ENCODE data around the gene PTK7.
"Not testable (repeated sequence)": the region's sequence is repeated elsewhere in the genome, so short reads cannot be mapped to it uniquely, and the experiment has no call there.

Gene PTK7

DNA sequence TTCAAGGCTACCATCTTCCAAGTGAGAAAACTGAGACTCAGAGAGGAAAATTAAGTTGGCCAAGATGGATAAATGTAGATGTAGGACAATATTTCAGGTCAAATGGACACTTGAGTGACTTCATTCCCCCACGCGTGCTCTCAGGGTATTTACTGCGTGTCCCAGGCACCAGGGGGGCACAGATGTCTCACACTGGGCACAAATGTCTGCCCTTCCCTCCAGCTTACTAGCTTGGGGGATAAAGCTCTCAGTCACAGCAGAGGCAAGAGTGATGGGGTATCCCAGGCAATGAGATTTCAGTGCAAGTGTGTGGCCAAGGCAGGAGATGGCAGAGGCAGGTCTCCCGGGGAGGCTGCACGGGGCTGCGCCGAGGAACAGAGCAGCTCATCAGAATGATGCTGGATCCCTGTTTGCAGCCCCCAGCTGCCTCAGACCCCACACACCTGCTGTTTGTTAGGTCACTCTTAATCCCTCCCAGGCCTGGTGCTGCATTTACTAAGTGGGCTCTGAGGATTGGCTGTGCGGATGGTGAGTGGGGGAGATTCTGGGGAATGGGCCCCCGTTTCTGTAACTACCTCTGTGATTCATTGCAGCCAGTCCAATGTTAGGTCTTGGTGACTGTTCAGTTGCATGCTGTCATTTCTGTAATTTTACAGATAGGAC lies 44.1 kb downstream of the PTK7 start:
- no peak for DNase-seq

DNA sequence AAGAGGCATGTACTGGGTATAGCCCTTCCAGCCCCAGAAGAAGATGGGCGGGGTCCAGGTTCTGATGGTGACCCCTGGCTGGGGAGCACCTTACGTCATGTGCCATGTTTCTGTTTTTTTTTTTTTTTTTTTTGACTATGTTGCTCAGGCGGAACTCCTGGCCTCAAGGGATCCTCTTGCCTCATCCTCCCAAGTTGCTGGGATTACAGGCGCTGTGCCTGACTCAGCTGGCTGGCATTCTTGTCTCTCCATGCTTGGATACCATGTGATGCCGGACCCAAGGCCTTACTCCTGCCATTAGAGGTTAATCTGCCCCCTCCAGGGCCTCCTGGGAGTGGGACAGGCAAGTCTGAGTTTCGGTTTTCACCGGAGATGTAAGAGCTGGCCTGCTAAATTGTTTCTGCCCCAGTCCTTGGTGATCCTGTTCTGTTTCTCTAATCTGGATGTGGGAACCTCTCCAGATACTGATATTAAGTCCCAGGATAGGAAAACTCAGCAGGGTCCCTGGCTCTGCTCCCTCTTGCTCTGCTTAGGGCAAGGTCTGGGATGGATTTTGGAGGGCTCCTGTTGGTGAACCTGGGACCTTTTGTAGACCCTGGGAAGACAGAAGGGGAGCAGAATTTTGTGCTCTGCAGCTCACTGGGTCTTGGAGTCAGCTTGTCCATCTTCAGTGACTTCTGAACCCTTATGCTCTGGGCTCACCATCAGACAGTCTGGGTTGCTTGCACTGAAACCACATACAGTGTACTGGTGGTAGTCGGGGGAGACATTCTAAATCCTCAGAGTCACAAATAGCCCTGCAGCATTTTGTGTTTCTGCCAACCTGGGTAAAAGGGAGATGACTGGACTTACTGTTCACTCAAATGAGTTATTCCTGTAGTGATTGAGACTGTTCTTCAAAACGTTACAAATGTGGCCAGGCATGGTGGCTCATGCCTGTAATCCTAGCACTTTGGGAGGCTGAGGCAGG lies 45.1 kb downstream of the PTK7 start:
- DNase-seq: no peak

DNA sequence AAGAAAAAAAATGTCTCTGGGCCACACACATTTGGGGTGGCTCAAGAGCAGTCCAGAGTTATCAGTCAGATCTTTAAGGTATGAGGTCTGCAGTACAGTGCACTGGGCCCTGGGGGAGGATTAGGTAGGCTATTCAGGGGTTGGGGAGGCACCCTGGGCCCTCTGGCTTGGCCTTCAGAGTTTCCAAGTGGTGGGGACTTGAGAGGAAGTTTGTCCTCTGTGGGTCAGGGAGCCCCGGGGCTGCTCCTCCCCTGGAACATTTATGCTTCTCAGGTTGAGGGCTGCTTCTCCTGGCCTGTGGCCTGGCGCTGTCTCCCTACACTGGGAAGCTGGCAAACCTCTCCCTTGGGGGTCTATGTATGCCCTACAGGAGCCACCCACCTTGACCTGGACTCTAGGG lies 46.0 kb downstream of the PTK7 start:
- no peak for DNase-seq

DNA sequence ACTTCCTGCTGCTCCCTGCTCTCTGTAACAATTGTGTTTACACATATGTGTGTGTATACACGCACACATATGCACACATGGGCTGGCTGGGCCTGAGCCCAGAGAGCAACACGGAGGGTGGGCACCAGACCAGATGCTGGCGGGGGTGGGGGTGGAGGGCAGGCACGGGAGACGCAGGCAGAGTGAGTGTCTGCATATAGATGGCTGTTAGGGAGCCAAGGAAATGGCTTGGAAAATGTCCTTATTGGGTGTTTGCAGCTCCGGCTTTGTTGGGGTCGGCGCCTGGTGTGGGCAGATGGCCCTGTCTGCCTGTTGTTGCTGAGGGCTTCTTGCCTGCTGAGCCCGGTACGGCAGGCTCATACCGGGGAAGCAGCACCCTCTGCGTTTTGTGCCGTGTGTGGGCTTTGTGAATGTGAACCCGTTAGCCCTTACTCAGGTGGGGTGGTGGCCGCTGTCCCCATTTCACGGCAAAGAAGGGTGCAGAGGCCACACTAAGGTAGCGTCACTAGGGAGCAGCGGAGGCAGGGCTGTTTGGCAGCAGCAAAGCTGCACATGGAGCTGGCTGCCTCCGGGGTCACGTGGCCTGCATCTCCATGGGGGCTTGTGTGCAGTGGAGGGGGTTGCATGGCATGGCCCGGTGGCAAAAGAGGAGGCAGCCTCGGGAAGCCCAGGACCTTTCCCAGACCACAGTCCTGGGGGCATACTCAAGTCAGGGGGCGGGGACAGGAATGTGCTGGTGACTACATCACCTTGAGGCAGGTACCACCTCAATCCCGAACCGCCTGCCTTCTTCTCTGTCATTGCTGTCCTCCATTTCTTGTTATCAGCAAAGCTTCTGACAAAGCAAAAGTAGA lies 47.6 kb downstream of the PTK7 start:
- DNase-seq: no peak

DNA sequence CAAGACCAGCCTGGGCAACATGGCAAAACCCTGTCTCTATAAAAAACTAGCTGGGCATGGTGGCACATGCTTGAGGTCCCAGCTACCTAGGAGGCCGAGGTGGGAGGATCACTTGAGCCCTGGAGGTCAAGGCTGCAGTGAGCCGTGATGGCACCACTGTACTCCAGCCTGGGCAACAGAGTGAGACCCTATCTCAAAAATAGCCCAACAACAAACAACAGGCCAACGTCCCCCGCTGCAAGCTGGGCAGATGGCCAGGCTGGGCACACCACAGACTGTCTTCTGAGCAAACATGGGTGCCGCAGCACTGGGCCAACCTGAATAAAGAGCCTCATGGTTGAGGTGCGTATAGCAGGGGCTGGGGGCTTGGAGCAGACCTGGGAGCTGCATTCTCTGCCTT lies 48.4 kb downstream of the PTK7 start:
- no peak for DNase-seq

DNA sequence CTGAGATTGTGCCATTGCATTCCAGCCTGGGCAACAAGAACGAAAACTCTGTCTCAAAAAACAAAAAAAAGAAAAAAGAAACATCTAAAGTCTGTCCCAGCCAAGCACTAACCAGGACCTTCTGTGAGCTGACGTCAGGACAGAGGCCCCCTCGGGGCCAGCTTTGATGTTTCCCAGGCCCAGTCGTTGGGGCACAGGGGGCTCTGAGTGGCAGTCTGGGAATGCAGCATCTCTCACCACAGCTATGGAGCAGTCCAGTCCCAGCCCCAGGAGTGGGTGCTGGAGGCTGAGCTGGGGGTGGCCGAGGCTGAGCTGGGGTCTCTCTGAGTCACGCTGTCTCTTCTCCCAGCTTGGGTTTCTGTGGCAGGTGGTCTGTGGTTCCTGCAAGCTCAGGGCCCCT lies 49.0 kb downstream of the PTK7 start:
- DNase-seq: no peak

DNA sequence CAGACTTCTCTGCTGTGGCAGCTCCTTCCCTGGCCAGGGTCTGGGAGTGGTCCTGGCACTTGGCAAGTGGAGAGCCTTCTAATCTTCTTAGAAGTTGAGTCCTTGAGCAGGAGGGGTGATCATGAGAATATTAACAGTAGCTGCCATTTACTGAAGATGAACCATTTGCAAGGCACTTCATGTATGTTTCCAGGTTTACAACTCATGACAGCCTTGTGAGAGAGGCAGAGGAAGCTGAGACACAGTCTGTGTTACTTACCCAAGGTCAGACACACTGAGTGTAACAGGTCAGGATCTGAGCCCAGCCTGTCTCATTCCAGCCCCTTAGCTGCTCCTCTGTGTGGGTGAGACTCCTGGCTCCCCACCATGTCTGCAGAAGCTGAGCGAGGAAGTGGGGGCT lies 49.4 kb downstream of the PTK7 start:
- no peak for DNase-seq

DNA sequence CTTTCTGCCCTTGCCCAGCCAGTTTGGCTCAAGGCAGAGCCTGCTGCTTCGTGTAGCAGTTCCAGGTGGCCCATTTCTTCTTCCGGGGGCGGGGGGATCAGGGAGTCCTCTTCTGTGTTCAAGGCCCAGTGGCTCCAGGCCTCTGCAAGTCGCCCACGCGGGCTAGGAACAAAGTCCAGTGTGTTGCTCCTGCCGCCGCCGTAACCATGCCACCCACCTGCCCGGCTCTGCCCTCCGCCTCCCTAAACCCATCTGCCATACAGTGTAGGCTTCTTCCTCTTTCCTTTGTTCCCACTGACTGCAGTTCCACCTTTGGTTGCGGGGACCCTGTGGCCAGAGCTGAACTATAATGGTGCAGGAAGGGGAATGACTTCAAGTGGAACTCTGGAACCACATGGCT lies 51.1 kb downstream of the PTK7 start:
- no peak for DNase-seq

DNA sequence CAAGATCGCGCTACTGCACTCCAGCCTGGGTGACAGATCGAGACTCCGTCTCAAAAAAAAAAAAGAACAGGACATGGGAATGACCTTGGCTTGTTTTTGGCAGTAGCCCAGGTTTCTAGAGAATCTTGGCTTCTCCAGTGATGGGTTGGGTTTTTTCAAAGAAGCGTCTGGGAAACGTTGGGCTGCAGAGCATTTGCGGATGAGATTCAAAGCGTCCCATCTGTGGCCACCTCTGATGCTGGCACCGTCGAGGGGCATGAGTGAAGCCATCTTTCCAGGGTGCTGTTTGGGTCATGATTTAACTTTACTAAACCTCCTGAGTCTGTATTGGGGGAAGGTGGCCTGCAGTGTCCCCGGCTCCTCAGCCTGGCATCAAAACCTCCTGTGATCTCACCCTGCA lies 51.8 kb downstream of the PTK7 start:
- no peak for DNase-seq

DNA sequence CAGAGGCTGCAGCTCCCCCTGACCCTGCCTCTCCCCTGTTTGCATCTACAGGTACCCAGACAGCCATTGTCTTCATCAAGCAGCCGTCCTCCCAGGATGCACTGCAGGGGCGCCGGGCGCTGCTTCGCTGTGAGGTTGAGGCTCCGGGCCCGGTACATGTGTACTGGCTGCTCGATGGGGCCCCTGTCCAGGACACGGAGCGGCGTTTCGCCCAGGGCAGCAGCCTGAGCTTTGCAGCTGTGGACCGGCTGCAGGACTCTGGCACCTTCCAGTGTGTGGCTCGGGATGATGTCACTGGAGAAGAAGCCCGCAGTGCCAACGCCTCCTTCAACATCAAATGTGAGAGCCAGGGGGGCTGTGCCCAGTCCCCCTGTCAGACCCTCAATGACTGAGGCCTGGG lies 52.8 kb downstream of the PTK7 start:
- DNase-seq: no peak

DNA sequence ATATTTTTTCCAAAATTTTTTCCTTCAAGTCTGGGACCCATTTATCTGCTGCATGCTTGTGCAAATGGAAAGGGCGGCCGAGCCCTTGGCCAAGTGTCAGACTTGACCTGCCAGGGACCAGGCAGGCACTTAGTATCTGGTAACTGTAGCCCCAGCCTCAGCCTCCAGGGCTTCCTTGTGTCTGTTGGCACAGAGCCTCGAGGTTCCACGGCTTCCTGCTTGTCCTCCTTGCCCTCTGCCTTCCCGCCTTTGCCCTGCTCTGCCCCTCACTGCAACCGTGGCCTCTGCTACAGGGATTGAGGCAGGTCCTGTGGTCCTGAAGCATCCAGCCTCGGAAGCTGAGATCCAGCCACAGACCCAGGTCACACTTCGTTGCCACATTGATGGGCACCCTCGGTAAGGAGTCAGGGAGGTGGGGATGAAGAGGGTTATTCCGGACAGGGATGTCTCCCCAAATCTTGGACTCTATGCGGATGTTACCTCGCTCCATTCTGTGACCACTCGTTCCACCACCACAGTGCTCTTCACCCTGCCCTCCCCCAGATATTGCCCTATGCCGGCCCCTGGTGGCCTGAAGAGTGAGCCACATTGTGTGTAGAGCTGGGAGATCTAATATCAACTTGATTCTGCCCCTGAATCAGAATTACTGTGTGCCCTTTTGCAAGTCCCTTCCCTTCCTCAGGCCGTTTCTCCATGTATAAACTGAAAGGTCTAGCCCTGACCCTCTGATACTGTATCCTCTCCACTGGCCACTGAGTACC lies 53.5 kb downstream of the PTK7 start:
- no peak for DNase-seq

DNA sequence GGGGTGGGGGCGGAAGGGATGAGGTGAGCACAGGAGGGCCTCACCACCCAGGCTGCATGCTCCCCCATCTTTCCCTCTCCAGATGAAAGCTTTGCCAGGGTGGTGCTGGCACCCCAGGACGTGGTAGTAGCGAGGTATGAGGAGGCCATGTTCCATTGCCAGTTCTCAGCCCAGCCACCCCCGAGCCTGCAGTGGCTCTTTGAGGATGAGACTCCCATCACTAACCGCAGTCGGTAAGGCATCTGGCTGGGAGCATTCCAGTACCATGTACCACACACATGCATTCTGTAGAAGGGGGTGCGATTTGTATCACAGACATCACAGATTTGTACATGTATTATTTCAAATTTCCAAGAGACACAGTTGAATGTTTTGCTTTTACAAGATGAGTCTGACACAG lies 54.3 kb downstream of the PTK7 start:
- DNase-seq: no peak

DNA sequence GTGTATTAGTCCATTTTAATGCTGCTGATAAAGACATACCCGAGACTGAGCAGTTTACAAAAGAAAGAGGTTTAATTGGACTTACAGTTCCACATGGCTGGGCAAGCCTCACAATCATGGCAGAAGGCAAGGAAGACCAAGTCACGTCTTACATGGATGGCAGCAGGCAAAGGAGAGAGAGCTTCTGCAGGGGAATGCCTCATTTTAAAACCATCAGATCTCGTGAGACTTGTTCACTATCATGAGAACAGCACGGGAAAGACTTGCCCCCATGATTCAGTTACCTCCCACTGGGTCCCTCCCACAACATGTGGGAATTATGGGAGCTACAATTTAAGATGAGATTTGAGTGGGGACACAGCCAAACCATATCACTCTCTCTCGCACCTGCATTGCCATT lies 55.3 kb downstream of the PTK7 start:
- DNase-seq: not testable (repeated sequence)

DNA sequence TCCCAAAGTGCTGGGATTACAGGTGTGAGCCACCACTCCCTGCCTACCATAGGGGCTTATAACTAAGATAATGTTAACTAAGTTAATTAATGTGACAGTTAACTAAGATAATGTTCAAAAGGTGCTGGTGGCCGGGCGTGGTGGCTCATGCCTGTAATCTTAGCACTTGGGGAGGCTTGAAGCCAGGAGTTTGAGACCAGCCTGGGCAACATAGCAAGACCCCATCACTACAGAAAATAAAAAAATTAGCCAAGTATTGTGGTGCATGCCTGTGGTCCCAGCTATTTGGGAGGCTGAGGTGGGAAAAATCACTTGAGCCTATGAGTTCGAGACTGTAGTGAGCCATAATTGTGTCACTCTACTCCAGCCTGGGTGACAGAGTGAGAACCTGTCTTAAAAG lies 62.2 kb downstream of the PTK7 start:
- no peak for DNase-seq

DNA sequence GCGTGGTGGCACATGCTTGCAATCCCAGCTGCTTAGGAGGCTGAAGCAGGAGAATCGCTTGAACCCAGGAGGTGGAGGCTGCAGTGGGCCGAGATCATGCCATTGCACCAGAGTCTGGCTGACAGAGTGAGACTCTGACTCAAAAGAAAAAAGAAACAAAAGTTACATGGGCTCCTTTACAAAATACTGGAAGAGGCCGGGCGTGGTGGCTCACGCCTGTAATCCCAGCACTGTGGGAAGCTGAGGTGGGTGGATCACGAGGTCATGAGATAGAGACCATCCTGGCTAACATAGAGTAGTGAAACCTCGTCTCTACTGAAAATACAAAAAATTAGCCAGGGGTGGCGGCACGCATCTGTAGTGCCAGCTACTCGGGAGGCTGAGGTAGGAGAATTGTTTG lies 63.9 kb downstream of the PTK7 start:
- DNase-seq: not testable (repeated sequence)

DNA sequence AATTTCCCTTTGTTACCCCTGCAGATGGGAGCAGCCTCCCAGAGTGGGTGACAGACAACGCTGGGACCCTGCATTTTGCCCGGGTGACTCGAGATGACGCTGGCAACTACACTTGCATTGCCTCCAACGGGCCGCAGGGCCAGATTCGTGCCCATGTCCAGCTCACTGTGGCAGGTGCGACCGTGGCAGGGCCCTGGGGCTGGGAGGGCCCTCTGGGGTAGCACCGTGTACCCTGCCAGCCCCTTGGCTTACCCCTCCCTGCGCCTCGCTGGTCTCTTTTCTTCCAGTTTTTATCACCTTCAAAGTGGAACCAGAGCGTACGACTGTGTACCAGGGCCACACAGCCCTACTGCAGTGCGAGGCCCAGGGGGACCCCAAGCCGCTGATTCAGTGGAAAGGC lies 65.5 kb downstream of the PTK7 start:
- no peak for DNase-seq

DNA sequence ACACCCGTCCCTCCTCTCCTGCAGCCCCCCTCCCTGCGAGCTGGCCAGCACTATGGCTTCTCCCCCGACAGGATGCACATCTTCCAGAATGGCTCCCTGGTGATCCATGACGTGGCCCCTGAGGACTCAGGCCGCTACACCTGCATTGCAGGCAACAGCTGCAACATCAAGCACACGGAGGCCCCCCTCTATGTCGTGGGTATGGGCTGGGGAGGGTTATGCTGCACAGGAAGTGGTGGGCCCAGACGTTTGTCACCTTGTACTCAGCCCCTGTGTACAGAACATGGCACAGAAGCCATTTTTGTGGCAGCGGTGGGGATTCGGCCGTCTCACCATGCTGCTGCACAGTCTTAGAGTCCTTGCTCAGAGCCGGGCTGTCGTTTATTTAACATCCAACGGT lies 66.0 kb downstream of the PTK7 start:
- no peak for DNase-seq

DNA sequence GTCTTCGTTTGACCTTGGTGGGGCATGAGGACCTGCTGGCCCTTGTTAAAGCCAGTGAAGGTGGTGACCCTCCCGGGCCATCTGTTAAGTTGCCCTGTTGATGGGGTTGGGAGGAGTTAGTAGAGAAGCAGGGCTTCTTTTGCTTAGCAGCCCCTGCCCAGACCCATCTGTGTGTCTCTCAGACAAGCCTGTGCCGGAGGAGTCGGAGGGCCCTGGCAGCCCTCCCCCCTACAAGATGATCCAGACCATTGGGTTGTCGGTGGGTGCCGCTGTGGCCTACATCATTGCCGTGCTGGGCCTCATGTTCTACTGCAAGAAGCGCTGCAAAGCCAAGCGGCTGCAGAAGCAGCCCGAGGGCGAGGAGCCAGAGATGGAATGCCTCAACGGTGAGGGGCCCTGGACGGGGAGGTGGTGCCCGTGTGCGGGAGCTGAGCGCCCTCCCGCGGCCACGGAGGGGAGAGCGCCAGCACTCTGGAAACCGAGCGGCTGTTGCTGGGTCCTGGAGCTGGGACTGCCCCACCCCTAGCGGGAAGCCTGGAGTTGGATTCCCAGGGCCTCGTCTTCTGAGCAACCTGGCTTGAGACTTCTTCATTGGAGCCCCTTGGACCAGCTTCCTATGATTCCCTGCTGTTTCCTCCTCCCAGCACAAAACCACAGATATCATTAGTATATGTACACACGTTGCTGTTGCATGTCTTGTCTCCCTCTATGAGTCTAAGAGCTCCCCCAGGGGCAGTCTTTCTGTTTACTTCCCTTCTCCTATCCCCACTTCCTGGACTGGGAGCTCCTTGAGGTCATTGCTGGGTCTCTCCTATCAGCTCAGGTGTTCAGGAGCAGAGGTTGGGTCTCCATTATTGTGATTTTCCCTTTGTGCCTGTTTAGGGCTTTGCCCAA lies 67.4 kb downstream of the PTK7 start:
- peak; percentile 96 for DNase-seq

DNA sequence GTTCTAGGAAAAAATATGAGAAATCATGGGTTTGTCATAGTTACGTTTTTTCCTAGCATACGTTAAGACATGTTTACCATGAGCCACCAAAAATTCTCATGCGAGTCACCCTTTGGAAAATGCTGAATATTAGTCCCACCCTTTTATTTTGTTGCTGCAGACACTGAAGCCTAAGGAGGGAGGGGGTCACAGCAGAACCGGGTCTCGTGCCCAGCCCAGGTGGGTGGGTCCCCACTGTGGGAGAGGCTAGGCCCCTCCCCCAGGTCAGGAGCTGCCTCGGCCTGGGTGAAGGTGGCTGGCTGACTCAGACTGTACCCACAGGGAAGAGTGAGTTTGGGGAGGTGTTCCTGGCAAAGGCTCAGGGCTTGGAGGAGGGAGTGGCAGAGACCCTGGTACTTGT lies 68.8 kb downstream of the PTK7 start:
- DNase-seq: no peak

DNA sequence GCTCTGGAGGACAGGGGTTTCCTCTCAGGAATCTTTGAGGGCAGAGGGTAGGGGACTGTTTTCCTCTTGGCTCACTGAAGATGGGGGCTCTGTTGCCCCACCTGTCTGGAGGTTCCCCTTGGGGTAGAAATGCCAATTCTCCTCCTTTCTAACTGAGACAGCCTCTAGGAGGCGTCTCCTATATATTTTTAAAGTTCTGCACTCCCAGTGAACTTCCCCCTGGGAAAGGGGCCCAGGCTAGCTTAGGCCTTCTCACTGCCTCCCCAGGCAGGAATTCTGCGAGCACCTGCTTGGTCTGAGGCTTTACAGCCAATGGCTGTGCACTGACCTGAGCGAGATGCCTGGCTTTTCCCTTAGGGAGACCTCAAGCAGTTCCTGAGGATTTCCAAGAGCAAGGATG lies 70.1 kb downstream of the PTK7 start:
- DNase-seq: no peak

Data from femur (tissue), 1 donor.